ENCODE data around the gene RRAD.
"Not testable (repeated sequence)": the region's sequence is repeated elsewhere in the genome, so short reads cannot be mapped to it uniquely, and the experiment has no call there.

DNA sequence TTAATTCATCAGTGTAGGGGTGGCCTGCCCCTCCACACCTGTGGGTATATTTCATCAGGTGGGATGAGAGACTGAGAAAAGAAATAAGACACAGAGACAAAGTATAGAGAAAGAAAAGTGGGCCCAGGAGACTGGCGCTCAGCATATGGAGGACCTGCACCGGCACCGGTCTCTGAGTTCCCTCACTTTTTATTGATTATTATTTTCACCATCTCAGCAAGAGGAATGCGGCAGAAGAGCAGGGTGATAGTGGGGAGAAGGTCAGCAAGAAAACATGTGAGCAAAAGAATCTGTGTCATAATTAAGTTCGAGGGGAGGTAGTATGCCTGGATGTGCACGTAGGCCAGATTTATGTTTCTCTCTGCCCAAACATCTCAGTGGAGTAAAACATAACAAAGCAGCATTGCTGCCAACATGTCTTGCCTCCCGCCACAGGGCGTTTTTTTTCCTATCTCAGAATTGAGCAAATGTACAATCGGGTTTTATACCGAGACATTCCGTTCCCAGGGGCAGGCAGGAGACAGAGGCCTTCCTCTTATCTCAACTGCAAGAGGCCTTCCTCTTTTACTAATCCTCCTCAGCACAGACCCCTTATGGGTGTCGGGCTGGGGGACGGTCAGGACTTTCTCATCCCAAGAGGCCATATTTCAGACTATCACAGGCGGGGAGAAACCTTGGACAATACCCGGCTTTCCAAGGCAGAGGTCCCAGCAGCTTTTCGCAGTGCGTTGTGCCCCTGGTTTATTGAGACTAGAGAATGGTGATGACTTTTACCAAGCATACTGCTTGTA lies 30.2 kb upstream of the RRAD start:
- TF ChIP-seq, protein P1, sequence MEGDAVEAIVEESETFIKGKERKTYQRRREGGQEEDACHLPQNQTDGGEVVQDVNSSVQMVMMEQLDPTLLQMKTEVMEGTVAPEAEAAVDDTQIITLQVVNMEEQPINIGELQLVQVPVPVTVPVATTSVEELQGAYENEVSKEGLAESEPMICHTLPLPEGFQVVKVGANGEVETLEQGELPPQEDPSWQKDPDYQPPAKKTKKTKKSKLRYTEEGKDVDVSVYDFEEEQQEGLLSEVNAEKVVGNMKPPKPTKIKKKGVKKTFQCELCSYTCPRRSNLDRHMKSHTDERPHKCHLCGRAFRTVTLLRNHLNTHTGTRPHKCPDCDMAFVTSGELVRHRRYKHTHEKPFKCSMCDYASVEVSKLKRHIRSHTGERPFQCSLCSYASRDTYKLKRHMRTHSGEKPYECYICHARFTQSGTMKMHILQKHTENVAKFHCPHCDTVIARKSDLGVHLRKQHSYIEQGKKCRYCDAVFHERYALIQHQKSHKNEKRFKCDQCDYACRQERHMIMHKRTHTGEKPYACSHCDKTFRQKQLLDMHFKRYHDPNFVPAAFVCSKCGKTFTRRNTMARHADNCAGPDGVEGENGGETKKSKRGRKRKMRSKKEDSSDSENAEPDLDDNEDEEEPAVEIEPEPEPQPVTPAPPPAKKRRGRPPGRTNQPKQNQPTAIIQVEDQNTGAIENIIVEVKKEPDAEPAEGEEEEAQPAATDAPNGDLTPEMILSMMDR (IDR thresholded peaks at IDR 0.05; ENCODE audit: low read depth, low read length, poor library complexity, severe bottlenecking): not testable (repeated sequence)
- TF ChIP-seq EZH2phosphoT487 (IDR thresholded peaks at IDR 0.05; ENCODE audit: borderline replicate concordance, low read length): not testable (repeated sequence)

All from DOHH2 (cell line).